EL (cell line): Measurements from ENCODE around the gene OLIG3.

Source experiments
- DNase-seq: peaks from one replicate; pipeline ENCODE4 v3.0.0-alpha.2; 2016

Gene OLIG3

GRCh38 chr6:137494281-137494987, at the start of gene OLIG3:
Gene OLIG3 (minus strand): TSS chr6:137494394. CDS start chr6:137494170, 224 bp downstream.
- no peak for DNase-seq

GRCh38 chr6:137543114-137543513, 48.9 kb upstream of the OLIG3 start:
- no peak for DNase-seq

DNA sequence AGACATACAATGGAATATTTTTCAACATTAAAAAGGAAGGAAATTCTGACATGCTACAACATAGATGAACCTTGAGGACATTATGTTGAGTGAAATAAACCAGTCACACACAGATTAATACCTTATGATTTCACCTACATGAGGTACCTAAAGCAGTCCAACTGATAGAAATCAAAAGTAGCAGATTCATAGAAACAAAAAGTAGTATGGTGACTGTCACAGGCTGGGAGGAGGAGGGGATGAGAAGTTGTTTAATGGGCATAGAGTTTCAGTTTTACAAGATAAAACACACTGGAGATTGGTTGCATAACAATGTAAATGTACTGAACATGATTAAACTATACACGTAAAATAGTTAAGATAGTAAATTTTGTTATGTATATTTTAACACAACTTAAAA, 48.5 kb upstream of the OLIG3 start:
- DNase-seq = no peak

GRCh38 chr6:137541534-137542063, 47.4 kb upstream of the OLIG3 start:
- no peak for DNase-seq

DNA sequence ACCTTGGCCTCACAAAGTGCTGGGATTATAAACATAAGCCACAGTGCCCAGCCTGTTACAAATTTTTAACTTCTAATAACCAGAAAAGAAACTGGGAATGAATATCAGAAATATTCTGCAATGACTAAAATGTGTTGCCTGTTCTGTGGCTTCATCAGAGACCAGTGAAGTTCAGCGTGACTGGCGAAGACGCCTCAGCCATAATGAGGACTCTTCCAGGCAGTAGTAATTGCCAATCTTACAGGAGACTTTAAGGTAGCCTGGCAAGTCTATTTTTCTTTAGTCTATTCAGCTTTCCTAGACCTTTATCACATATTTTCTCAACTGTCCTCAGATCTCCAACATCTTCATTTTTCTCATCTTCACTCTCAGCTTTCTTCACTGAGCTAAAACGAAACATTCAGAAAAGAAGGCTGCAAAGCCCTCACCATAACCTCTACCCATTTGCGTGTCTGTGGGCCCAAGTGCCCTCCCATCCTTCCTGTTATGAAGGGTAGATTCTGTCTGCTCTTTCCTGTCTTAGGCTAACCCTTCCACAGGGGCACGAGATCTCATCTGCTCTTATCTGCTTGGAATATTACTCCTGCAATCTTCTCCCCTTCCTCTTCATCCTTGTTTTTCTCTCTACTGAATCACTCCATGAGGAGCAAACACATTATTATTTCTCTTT, 42.0 kb upstream of the OLIG3 start:
- DNase-seq = no peak

- DNase-seq = no peak
These were observed 37.3 kb upstream of the OLIG3 start for GRCh38 chr6:137531376-137532092.

GRCh38 chr6:137530404-137530803, 36.2 kb upstream of the OLIG3 start:
- no peak for DNase-seq

DNA sequence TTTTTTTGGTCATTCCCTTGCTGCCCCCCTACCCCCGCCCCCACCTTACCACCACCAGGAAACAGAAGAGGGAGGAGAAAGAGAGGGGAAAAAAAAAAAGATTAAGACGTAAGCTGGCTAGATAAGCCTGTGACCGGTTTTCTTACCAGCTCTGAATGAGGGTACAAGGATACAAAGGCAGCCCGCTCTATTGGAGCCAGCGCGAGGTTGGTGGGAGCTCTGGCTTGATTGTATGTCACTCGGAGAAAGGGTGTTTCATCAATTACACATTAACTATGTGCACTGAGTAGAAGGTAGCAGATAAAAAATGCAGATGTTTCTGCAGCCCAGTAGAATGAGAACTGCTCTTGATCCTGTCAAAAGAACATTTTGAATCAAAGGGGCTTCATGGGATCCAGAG, 28.6 kb upstream of the OLIG3 start:
- no peak for DNase-seq

- DNase-seq = no peak
These were observed 28.1 kb upstream of the OLIG3 start for GRCh38 chr6:137522198-137522798.

DNA sequence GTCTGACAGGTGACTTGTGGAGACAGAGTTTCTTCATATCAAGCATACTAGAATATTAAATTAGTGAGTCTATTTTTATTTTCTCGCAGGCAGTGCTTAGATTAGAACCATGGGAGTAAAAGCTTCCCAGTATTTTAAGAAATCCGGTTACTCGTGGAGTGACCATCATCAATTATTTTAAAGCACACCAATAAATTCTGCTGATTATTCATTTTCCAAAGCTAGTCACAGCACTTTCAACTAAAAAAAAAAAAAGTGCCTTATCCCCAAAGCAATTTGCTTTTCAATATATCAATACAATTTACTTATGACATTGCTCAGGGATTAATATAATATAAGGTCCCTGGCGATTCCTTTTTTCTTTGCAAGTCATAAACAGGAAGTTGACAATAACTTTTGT, 26.3 kb upstream of the OLIG3 start:
- no peak for DNase-seq

- no peak for DNase-seq
These were observed 25.5 kb upstream of the OLIG3 start for GRCh38 chr6:137519629-137520176.

DNA sequence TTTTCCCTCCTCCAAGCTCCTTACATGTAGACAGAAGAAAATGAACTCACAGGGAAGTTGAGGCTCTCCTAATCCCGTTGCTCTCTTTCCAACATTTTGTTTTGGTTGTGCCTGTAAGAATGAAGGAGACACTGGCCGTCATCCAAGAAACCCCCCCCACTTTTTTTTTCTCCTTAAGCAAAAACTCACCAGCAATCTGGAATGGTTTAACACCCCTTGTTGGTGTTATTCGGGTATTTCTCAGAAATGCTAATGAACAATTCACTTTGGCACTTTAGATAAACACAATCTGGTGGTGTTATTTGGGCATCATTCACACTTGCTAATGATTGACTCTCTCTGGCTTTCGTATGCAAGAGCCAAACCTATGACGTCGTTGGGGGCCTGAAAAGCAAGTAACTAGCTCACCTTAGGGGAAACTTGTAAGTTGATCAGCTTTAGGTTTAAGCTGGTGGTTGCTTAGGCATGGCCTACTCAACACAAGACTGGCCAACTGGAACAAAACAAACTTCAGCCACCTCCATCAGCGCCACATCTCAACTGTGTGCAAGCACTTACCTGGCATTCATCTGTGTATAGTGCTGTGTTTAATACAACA, 24.3 kb upstream of the OLIG3 start:
- DNase-seq = no peak

GRCh38 chr6:137514418-137514817, 20.2 kb upstream of the OLIG3 start:
- DNase-seq = no peak

GRCh38 chr6:137512757-137513605, 18.8 kb upstream of the OLIG3 start:
- DNase-seq = no peak

DNA sequence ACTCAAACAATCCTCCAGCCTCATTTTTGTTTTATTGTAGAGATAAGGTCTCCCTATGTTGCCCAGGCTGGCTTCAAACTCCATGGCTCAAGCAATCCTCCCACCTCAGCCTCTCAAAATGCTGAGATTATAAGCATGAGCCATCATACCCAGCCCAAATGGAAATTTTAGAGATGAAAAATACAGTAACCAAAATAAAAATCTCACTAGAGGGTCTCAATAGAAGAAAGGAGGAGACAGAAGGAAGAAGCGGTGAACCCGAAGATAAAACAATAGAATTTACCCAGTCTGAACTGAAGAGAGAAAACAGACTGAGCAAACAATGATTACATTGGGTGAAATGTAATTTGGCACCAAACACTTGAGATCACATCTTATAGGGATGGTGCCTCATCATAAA, 16.7 kb upstream of the OLIG3 start:
- DNase-seq = no peak

- DNase-seq = no peak
These were observed 4.4 kb upstream of the OLIG3 start for GRCh38 chr6:137498481-137499190.

DNA sequence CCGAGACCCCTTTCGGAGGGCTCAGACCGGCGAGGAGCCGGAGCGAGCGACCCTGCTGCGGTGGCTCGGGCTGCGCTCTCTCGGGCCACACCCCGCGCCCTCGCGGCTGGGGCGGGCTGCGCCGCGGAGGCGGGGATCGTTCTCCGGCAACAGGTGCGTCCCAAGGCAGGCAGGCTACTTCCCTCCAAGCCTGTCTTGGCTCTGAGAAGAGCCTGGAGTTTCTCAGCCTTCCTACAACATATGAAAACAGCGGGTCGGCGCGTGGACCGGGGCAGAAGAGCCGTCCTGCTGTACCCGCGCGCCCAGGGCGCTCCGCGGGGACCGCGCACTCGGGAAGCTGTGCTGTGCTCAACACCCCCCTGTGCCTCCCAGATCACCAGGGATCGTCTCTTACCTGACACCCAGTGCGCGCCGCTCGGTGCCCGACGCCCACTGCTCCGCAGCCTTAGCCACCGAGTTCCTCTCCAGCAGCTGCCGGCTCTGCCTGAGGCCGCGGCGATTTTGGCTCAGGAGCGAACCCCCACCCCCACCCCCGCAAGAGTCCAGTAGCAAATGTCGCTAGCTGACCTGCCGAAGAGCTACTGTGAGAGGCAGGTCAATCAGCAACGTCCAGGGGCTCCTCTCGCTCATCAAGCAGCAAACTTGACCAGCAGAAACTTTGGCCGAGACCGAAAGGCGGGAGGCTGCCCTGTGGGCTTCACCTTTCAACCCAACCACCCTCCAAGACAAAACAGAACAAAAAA, 3.7 kb upstream of the OLIG3 start:
- no peak for DNase-seq

DNA sequence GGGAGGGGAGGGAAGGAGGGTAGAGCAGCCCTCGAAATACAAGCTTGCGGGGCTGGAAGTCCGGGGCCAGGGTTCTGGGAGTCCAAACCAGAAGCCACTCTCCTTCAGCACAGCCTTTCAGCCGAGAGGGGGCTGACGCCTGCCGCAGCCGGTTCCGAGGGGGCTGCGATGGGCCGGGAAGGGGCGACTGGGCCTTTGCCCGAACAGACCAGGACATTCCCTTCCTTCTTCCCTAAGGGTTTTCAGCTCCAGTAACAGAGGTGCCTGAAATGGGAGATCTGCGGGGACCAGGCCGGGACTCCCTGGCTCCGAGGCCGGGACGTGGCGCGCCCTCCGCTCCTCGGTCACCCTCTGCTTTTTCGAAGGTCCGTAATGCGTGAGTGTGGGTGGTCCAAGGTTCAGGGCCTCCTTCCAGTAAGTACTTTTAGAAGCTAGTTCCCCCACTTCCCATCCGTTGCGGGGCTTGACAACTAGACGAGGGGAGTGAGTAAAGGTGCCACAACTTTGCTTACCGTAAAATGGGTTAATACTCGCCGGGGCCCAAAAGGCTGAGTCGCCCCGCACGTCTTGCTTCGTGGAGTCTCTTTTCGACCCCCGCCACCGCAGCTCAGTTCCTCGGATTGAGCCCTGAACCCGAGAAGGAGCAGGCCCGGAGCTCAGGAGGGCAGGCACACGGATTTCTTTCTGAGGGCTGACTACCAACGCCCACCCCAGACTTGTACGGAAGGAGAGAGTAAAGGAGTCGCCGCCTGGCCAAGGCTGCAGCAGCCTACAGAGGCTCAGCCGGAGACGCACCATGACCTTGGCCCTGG, 2.9 kb upstream of the OLIG3 start:
- no peak for DNase-seq

DNA sequence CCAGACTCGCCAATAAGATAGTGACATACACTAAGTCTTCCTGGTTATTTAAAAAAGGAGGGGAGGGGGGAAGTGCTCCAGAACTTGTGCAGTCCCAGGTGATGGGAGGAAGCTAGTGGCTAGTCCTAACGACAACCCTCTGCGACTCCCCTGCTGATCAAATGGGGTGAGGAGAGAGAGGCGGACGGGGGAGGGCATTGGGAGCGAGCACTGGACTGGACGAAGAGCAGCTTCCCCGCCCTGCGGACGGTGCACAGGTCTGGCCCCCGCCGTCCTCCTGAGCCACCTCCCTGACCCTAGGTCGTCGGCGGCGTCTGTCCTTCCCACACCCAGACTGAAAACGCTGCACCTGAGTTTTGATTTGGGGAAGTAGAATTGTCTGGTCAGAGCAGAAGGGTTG, 2.2 kb upstream of the OLIG3 start:
- no peak for DNase-seq
